Panc1 (cell line): Measurements from ENCODE around the gene ADI1. TPM values are rescaled to one million over a fixed set of nuclear protein-coding genes. Genes with fewer than 3 reads are reported as not detected.
A peak's percentile ranks its signal among the peaks of the same experiment; 100 is the strongest.

ENCODE experiments used
- ATAC-seq: fragments of 200-7000 bp; cut with Tn5 transposase; 2 replicates; pipeline ENCODE4 v1.9.1; 2020; ENCODE audit warnings: mild to moderate bottlenecking, moderate library complexity
- BruUV-seq: library from RNA; stranded (reverse); fragments of 400-500 nt; replicated peaks from 2 replicates; lab custom pipeline; 2021; lab: Mats Ljungman, UMichigan
- CTCF ChIA-PET: fragments of 300-600 bp; sonication (Branson Sonifier 250); formaldehyde crosslinking; loops from one replicate; lab custom pipeline; 2022; ENCODE audit warnings: antibody characterized with exemption; lab: Charles Lee
- POLR2A ChIA-PET: fragments of 300-600 bp; sonication (Branson Sonifier 250); formaldehyde crosslinking; loops from one replicate; lab custom pipeline; 2022; ENCODE audit warnings: antibody characterized with exemption; lab: Charles Lee
- DNase-seq: peaks from one replicate; pipeline ENCODE4 v3.0.0-alpha.2; 2010; ENCODE audit warnings: low read depth, low spot score
- H3K27ac ChIP-seq: 2 replicates; pipeline ENCODE4 v1.5.1; 2011; ENCODE audit warnings: mild to moderate bottlenecking, low read length, inconsistent platforms
- H3K27me3 ChIP-seq: fragments of 200-500 bp; sonication (Bioruptor generic); 2 replicates; pipeline ENCODE4 v1.6.0; 2014; ENCODE audit warnings: low read length, inconsistent platforms; ENCODE audit not compliant: control insufficient read depth, insufficient read depth
- H3K36me3 ChIP-seq: fragments of 200-500 bp; sonication (Bioruptor generic); 2 replicates; pipeline ENCODE4 v1.5.1; 2014; ENCODE audit warnings: inconsistent platforms, mild to moderate bottlenecking, low read length, moderate library complexity; ENCODE audit not compliant: control insufficient read depth, insufficient read depth
- H3K4me1 ChIP-seq: 2 replicates; pipeline ENCODE4 v1.5.1; 2011; ENCODE audit warnings: inconsistent platforms, mild to moderate bottlenecking, low read length, moderate library complexity; ENCODE audit not compliant: control insufficient read depth, insufficient read depth
- H3K4me3 ChIP-seq, 2 experiments: 2 replicates each; pipeline ENCODE4 v1.5.1; 2011 to 2012; ENCODE audit warnings: low read depth in 2 of 2, low read length in 2 of 2, mild to moderate bottlenecking in 2 of 2, inconsistent platforms in 1 of 2, moderate library complexity in 1 of 2
- H3K9me3 ChIP-seq: fragments of 200-500 bp; sonication (Bioruptor generic); 2 replicates; pipeline ENCODE4 v1.5.1; 2014; ENCODE audit warnings: low read depth, mild to moderate bottlenecking, inconsistent platforms, low read length, moderate library complexity; ENCODE audit not compliant: control insufficient read depth, insufficient read depth
- CTCF ChIP-seq: fragments of 450-650 bp; IDR thresholded peaks from 2 replicates; pipeline ENCODE4 v1.5.1; 2017; ENCODE audit warnings: mild to moderate bottlenecking
- POLR2AphosphoS5 ChIP-seq: IDR thresholded peaks from 2 replicates; pipeline ENCODE4 v1.6.1; 2012; ENCODE audit warnings: mild to moderate bottlenecking, low read depth, low read length, moderate library complexity
- REST ChIP-seq, 2 experiments: IDR thresholded peaks; 2 replicates each; pipeline ENCODE4 v1.6.1; 2011 to 2012; ENCODE audit warnings: low read depth in 2 of 2, control low read depth in 1 of 2, low read length in 1 of 2, mild to moderate bottlenecking in 1 of 2, moderate library complexity in 1 of 2; ENCODE audit not compliant: insufficient read depth in 1 of 2
- SIN3A ChIP-seq: IDR thresholded peaks from 2 replicates; pipeline ENCODE4 v1.6.1; 2012; ENCODE audit warnings: low read depth, mild to moderate bottlenecking, low read length, moderate library complexity, borderline replicate concordance; ENCODE audit not compliant: insufficient read depth
- TCF7L2 ChIP-seq: IDR thresholded peaks from 2 replicates; pipeline ENCODE4 v1.6.1; 2011; ENCODE audit warnings: mild to moderate bottlenecking, low read depth, low read length, inconsistent platforms
- in situ Hi-C: cut with HindIII; loops from 2 replicates; pipeline ENCODE4 v1.10.0; 2016; ENCODE audit warnings: low sequenced_read_pairs, low pct_unique_long_range_greater_than_20kb
- intact Hi-C: fragments of 100-400 bp; cut with micrococcal nuclease; formaldehyde crosslinking; loops from one replicate; pipeline ENCODE4 v1.10.0; 2022; ENCODE audit not compliant: unreplicated experiment
- total RNA-seq: library from RNA; stranded (reverse); gene quantifications from one replicate; pipeline ENCODE4 v1.2.1, GENCODE V29; 2021; ENCODE audit not compliant: unreplicated experiment

ADI1 gene
- total RNA-seq, 1 experiment from 2014 or later, result 42.9 TPM

GRCh38 chr2:3539836-3540235 is 20.5 kb upstream of the ADI1 start:
- no TSS peak for BruUV-seq
- Histone ChIP-seq H3K36me3 (peaks cover 8% of the 10 kb centered on the region), H3K27ac (no peak overlapping the region), H3K4me3 (no peak overlapping the region), H3K4me1 (peaks cover 18% of the 10 kb centered on the region), H3K9me3 (no peaks in the 10 kb centered on the region), H3K27me3 (no peaks in the 10 kb centered on the region)
- no peak for DNase-seq
- no peak for ATAC-seq
- POLR2A ChIA-PET, result interaction anchor here (0.6 kb wide), 1 partner anchor 21 kb away, joined by 4 read pairs; no protein-coding TSS in a partner anchor
- intact Hi-C loops (no loop called here), in situ Hi-C loops (no loop called here)
- TF ChIP-seq SIN3A, result no peak
- no peak for TF ChIP-seq REST (IDR thresholded peaks at IDR 0.05; ENCODE audit: insufficient read depth in 1 of 2, low read depth in 2 of 2, low read length in 1 of 2)
- TF ChIP-seq CTCF, result no peak
- no peak for TF ChIP-seq POLR2AphosphoS5
- no peak for TF ChIP-seq TCF7L2
- CTCF ChIA-PET, result interaction anchor here (0.6 kb wide), 1 partner anchor 13 kb away, joined by 4 read pairs; no protein-coding TSS in a partner anchor

- peak; percentile 73; the same call in 1 of the 2 replicates for TF ChIP-seq CTCF
- TF ChIP-seq POLR2AphosphoS5, result no peak
- intact Hi-C loops, result loop anchor here (2.0 kb wide), 1 partner anchor 114 kb away; no protein-coding TSS in a partner anchor
- Histone ChIP-seq H3K9me3 (no peaks in the 10 kb centered on the region), H3K27ac (peak overlapping the region; percentile 72), H3K36me3 (peaks cover 4% of the 10 kb centered on the region; the same call in 1 of the 2 replicates), H3K4me1 (peaks cover 18% of the 10 kb centered on the region), H3K4me3 (peak overlapping the region; percentile 7 to 43), H3K27me3 (no peaks in the 10 kb centered on the region)
- BruUV-seq, result no TSS peak
- ChIA-PET POLR2A (no interaction called here), CTCF (no interaction called here)
- in situ Hi-C loops, result no loop called here
- ATAC-seq (peak; percentile 82), DNase-seq (no peak)
Measured at GRCh38 chr2:3536682-3537632, 17.6 kb upstream of the ADI1 start.
